H9 (cell line): ENCODE data around the gene FBLN1. TPM values are rescaled to one million over a fixed set of nuclear protein-coding genes. Genes with fewer than 3 reads are reported as not detected.

Source experiments
- DNase-seq: peaks from one replicate; pipeline ENCODE4 v3.0.0-alpha.2; 2017
- H2AFZ ChIP-seq: one replicate; pipeline ENCODE4 v1.6.1; 2013; ENCODE audit warnings: mild to moderate bottlenecking, low read length, control low read depth, moderate library complexity
- H2AK5ac ChIP-seq: 2 replicates; pipeline ENCODE4 v1.6.1; 2013; ENCODE audit warnings: low read length, control low read depth, mixed read lengths; ENCODE audit not compliant: insufficient read length
- H2BK120ac ChIP-seq: one replicate; pipeline ENCODE4 v1.6.1; 2013; ENCODE audit warnings: low read depth, mild to moderate bottlenecking, low read length, control low read depth, inconsistent platforms; ENCODE audit not compliant: poor library complexity, severe bottlenecking
- H2BK12ac ChIP-seq: 2 replicates; pipeline ENCODE4 v1.6.1; 2013; ENCODE audit warnings: low read length, control low read depth, mixed read lengths, low read depth; ENCODE audit not compliant: insufficient read length
- H2BK15ac ChIP-seq: 2 replicates; pipeline ENCODE4 v1.6.1; 2013; ENCODE audit warnings: low read depth, low read length, control low read depth
- H2BK20ac ChIP-seq: one replicate; pipeline ENCODE4 v1.6.1; 2013; ENCODE audit warnings: low read depth, mild to moderate bottlenecking, low read length, control low read depth, inconsistent platforms; ENCODE audit not compliant: poor library complexity, severe bottlenecking
- H2BK5ac ChIP-seq: 2 replicates; pipeline ENCODE4 v1.6.1; 2013; ENCODE audit warnings: low read length, control low read depth, mixed read lengths; ENCODE audit not compliant: insufficient read length
- H3K14ac ChIP-seq: 2 replicates; pipeline ENCODE4 v1.6.1; 2013; ENCODE audit warnings: low read length, control low read depth; ENCODE audit not compliant: insufficient read depth
- H3K18ac ChIP-seq: 2 replicates; pipeline ENCODE4 v1.6.1; 2013; ENCODE audit warnings: low read depth, mild to moderate bottlenecking, mixed read lengths, low read length, control low read depth; ENCODE audit not compliant: insufficient read length
- H3K23ac ChIP-seq: 2 replicates; pipeline ENCODE4 v1.6.1; 2013; ENCODE audit warnings: low read length, control low read depth, mixed read lengths, low read depth; ENCODE audit not compliant: insufficient read length
- H3K23me2 ChIP-seq: 2 replicates; pipeline ENCODE4 v1.6.1; 2013; ENCODE audit warnings: low read depth, mild to moderate bottlenecking, mixed read lengths, low read length, control low read depth; ENCODE audit not compliant: insufficient read length, poor library complexity, severe bottlenecking
- H3K27ac ChIP-seq: 2 replicates; pipeline ENCODE4 v1.5.1; 2013; ENCODE audit warnings: low read length, control low read depth, mixed read lengths, low read depth; ENCODE audit not compliant: insufficient read length
- H3K27me3 ChIP-seq: 2 replicates; pipeline ENCODE4 v1.6.1; 2013; ENCODE audit warnings: low read length, control low read depth, inconsistent platforms; ENCODE audit not compliant: insufficient read depth
- H3K4ac ChIP-seq: 2 replicates; pipeline ENCODE4 v1.6.1; 2013; ENCODE audit warnings: low read depth, mild to moderate bottlenecking, control low read depth, inconsistent platforms, low read length, moderate library complexity
- H3K4me1 ChIP-seq: 2 replicates; pipeline ENCODE4 v1.6.1; 2013; ENCODE audit warnings: low read length, control low read depth, inconsistent platforms; ENCODE audit not compliant: insufficient read depth
- H3K4me2 ChIP-seq: 2 replicates; pipeline ENCODE4 v1.6.1; 2013; ENCODE audit warnings: low read length, control low read depth, mixed read lengths; ENCODE audit not compliant: insufficient read length, insufficient read depth
- H3K56ac ChIP-seq: 2 replicates; pipeline ENCODE4 v1.6.1; 2013; ENCODE audit warnings: low read depth, mild to moderate bottlenecking, mixed read lengths, low read length, control low read depth; ENCODE audit not compliant: insufficient read length
- H3K79me1 ChIP-seq: 2 replicates; pipeline ENCODE4 v1.6.1; 2013; ENCODE audit warnings: low read depth, mild to moderate bottlenecking, moderate library complexity, low read length, control low read depth, inconsistent platforms; ENCODE audit not compliant: insufficient read depth, poor library complexity, severe bottlenecking
- H3K79me2 ChIP-seq: 2 replicates; pipeline ENCODE4 v1.6.1; 2013; ENCODE audit warnings: low read length, control low read depth, inconsistent platforms; ENCODE audit not compliant: insufficient read depth
- H3K9ac ChIP-seq: 2 replicates; pipeline ENCODE4 v1.6.1; 2013; ENCODE audit warnings: low read length, control low read depth, mixed read lengths; ENCODE audit not compliant: insufficient read length; ENCODE audit errors: extremely low read depth
- H3K9me3 ChIP-seq: one replicate; pipeline ENCODE4 v1.6.1; 2013; ENCODE audit warnings: low read depth, low read length, inconsistent platforms; ENCODE audit not compliant: control insufficient read depth
- H3T11ph ChIP-seq: one replicate; pipeline ENCODE4 v1.6.1; 2013; ENCODE audit warnings: mild to moderate bottlenecking, low read length, control low read depth, inconsistent platforms
- H4K20me1 ChIP-seq: one replicate; pipeline ENCODE4 v1.6.1; 2013; ENCODE audit not compliant: control insufficient read depth, insufficient read length, insufficient read depth
- H4K5ac ChIP-seq: 2 replicates; pipeline ENCODE4 v1.6.1; 2013; ENCODE audit warnings: low read depth, mild to moderate bottlenecking, mixed read lengths, low read length, control low read depth; ENCODE audit not compliant: insufficient read length
- H4K8ac ChIP-seq: replicated peaks from 2 replicates; pipeline ENCODE4 v1.6.1; 2013; ENCODE audit warnings: low read length, control low read depth, mixed read lengths, low read depth; ENCODE audit not compliant: insufficient read length
- H4K91ac ChIP-seq: 2 replicates; pipeline ENCODE4 v1.6.1; 2013; ENCODE audit warnings: low read depth, mild to moderate bottlenecking, moderate library complexity, mixed read lengths, low read length, control low read depth; ENCODE audit not compliant: insufficient read length
- H3K27ac Mint-ChIP-seq, 3 experiments: 2 replicates in 2 of 3; 3 replicates in 1 of 3; pipeline ENCODE4 v1.8.0; 2020 to 2021; ENCODE audit warnings: mixed read lengths in 3 of 3, mild to moderate bottlenecking in 1 of 3, moderate library complexity in 1 of 3
- H3K27me3 Mint-ChIP-seq: 2 replicates; pipeline ENCODE4 v1.8.0; 2021; ENCODE audit warnings: low read depth, mild to moderate bottlenecking, moderate library complexity, mixed read lengths
- H3K36me3 Mint-ChIP-seq, 3 experiments: 2 replicates in 2 of 3; 3 replicates in 1 of 3; pipeline ENCODE4 v1.8.0; 2020 to 2021; ENCODE audit warnings: low read depth in 3 of 3, mixed read lengths in 3 of 3; ENCODE audit not compliant: insufficient read depth in 1 of 3
- H3K4me1 Mint-ChIP-seq, 2 experiments: 2 replicates each; pipeline ENCODE4 v1.8.0; 2020; ENCODE audit warnings: mixed read lengths in 2 of 2
- H3K4me3 Mint-ChIP-seq, 2 experiments: 2 replicates in 1 of 2; 3 replicates in 1 of 2; pipeline ENCODE4 v1.8.0; 2020 to 2021; ENCODE audit warnings: mild to moderate bottlenecking in 2 of 2, mixed read lengths in 2 of 2, moderate library complexity in 1 of 2
- H3K9me3 Mint-ChIP-seq, 2 experiments: 2 replicates in 1 of 2; 3 replicates in 1 of 2; pipeline ENCODE4 v1.8.0; 2020; ENCODE audit warnings: mild to moderate bottlenecking in 2 of 2, mixed read lengths in 2 of 2, moderate library complexity in 1 of 2
- WGBS: extraction: QIAGEN DNeasy Blood & Tissue Kit; methylation state at CpG from one replicate; pipeline ENCODE4 v1.1.7; 2013; ENCODE audit warnings: missing lambda C conversion rate, low lambda C conversion rate, mixed read lengths; ENCODE audit not compliant: insufficient read length; ENCODE audit errors: extremely low coverage; 5-methylcytosine and 5-hydroxymethylcytosine counted together
- total RNA-seq: library from RNA; stranded (reverse); gene quantifications from 2 replicates; pipeline ENCODE4 v1.2.1, GENCODE V29; 2021
- TF ChIP-seq, protein P1 (sequence below): fragments of 200-600 bp; sonication (generic); conservative IDR thresholded peaks from 3 replicates; pipeline ENCODE4 v1.8.0; 2021; ENCODE audit warnings: antibody characterized with exemption, mild to moderate bottlenecking

Gene FBLN1
- total RNA-seq, 1 experiment from 2014 or later, result 140 TPM

DNA sequence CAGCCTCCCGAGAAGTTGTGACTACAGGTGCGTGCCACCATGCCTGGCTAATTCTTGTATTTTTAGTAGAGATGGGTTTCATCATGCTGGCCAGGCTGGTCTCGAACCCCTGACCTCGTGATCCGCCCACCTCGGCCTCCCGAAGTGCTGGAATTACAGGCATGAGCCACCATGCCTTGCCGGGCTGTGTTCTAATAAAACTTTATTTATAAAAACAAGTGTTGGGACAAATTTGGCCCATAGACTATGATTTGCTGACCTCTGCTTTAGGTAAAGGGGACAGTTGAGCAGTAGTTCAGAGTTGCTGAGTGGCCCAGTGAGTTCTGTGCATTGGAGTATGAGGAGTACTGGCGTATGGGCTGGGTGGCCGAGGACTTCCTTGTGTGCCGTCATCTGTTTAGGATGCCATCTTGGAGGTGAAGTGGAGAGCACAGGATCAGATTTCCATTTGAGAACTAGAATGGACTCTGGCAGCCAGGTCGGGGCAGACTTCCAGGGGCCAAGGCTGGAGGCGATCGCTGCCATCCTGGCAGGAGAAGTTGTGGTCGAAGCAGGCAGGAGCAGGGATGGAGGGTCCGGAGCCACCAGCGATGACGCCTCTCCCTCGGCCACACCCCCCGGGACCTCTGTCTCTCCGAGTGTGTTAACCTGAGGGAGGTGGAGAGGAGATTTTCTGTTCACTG, 43.8 kb downstream of the FBLN1 start:
- no CpG with 5 or more reads among the region's 21 CpGs for WGBS

More for the DNA sequence above, 43.8 kb downstream of the FBLN1 start:
- no peaks in the 10 kb centered on the region for H3K79me2 ChIP-seq
- no peaks in the 10 kb centered on the region for H4K20me1 ChIP-seq
- H3K4me2 ChIP-seq, result no peak overlapping the region
- no peak overlapping the region for H2BK20ac ChIP-seq
- peaks cover 44 to 82% (median 80%) of the 10 kb centered on the region in 3 experiments for H3K36me3 Mint-ChIP-seq
- no peak overlapping the region for H3K23ac ChIP-seq
- H4K5ac ChIP-seq, result no peak overlapping the region
- H3K27ac ChIP-seq, result no peak overlapping the region
- no peaks in the 10 kb centered on the region for H3K4me1 ChIP-seq
- no peak overlapping the region for H3K18ac ChIP-seq
- H3K79me1 ChIP-seq, result no peaks in the 10 kb centered on the region
- H3K56ac ChIP-seq, result no peak overlapping the region
- H3K9me3 Mint-ChIP-seq, result no peaks in the 10 kb centered on the region
- H3K9ac ChIP-seq, result no peak overlapping the region
- no peak overlapping the region for H2BK120ac ChIP-seq
- H3K27me3 ChIP-seq, result no peaks in the 10 kb centered on the region
- no peaks in the 10 kb centered on the region for H3K9me3 ChIP-seq
- no peak overlapping the region for H3K4ac ChIP-seq
- H3K4me3 Mint-ChIP-seq, result no peak overlapping the region
- H2BK5ac ChIP-seq, result no peak overlapping the region
- no peak overlapping the region for H3T11ph ChIP-seq
- no peak overlapping the region for H2AFZ ChIP-seq
- no peak overlapping the region for H2AK5ac ChIP-seq
- TF ChIP-seq, protein P1, sequence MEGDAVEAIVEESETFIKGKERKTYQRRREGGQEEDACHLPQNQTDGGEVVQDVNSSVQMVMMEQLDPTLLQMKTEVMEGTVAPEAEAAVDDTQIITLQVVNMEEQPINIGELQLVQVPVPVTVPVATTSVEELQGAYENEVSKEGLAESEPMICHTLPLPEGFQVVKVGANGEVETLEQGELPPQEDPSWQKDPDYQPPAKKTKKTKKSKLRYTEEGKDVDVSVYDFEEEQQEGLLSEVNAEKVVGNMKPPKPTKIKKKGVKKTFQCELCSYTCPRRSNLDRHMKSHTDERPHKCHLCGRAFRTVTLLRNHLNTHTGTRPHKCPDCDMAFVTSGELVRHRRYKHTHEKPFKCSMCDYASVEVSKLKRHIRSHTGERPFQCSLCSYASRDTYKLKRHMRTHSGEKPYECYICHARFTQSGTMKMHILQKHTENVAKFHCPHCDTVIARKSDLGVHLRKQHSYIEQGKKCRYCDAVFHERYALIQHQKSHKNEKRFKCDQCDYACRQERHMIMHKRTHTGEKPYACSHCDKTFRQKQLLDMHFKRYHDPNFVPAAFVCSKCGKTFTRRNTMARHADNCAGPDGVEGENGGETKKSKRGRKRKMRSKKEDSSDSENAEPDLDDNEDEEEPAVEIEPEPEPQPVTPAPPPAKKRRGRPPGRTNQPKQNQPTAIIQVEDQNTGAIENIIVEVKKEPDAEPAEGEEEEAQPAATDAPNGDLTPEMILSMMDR, result no peak
- no peaks in the 10 kb centered on the region for H3K23me2 ChIP-seq
- no peak overlapping the region for H3K14ac ChIP-seq
- peak overlapping the region in 2 of 3 experiments; percentile 52 to 65; a peak in 4 of 7 replicates for H3K27ac Mint-ChIP-seq
- no peak overlapping the region for H4K91ac ChIP-seq
- DNase-seq, result no peak
- no peak overlapping the region for H4K8ac ChIP-seq
- no peak overlapping the region for H2BK12ac ChIP-seq
- H3K27me3 Mint-ChIP-seq, result no peaks in the 10 kb centered on the region; the same call in 1 of the 2 replicates
- peaks cover 0 to 1% of the 10 kb centered on the region in 2 experiments; a peak in 2 of 4 replicates for H3K4me1 Mint-ChIP-seq
- no peak overlapping the region for H2BK15ac ChIP-seq
